Measurements from ENCODE around the gene SPATA46. TPM values are rescaled to one million over a fixed set of nuclear protein-coding genes. Genes with fewer than 3 reads are reported as not detected.

The SPATA46 gene
- polyA plus RNA-seq, 1 of the 3 experiments (the other 2 are of a cell fraction): not detected

GRCh38 chr1:162390396-162391185, 13.9 kb upstream of the SPATA46 start:
- Histone ChIP-seq H3K27me3 (ENCODE audit: insufficient read depth) (peaks cover 4% of the 10 kb centered on the region; the same call in 1 of the 2 replicates), H3K27ac (ENCODE audit: low read depth in 2 of 2, low read length in 1 of 2) (no peak overlapping the region), H3K4me3 (ENCODE audit: low read depth in 2 of 2, low read length in 1 of 2) (no peak overlapping the region), H4K20me1 (ENCODE audit: insufficient read depth) (no peaks in the 10 kb centered on the region), H3K9me2 (no peaks in the 10 kb centered on the region), H2AFZ (ENCODE audit: low read depth) (no peak overlapping the region), H3K79me2 (ENCODE audit: insufficient read depth) (no peaks in the 10 kb centered on the region), H3K9me3 (no peaks in the 10 kb centered on the region), H3K4me2 (no peak overlapping the region), H3F3A (replicated peaks; ENCODE audit: insufficient read depth) (peaks cover 5% of the 10 kb centered on the region), H3K9ac (no peak overlapping the region), H3K4me1 (ENCODE audit: control insufficient read depth in 1 of 2, insufficient read depth in 2 of 2, low read depth in 1 of 2, low read length in 1 of 2) (peaks cover 0 to 19% of the 10 kb centered on the region in 2 experiments; a peak in 1 of 4 replicates), H3K36me3 (replicated peaks in 1 of 2; ENCODE audit: control insufficient read depth in 1 of 2, insufficient read depth in 2 of 2, low read length in 1 of 2) (no peaks in the 10 kb centered on the region)
- WGBS (ENCODE audit: low lambda C conversion rate): 47% methylated on average over 15 of the region's 15 CpGs
- TF ChIP-seq, protein P1, sequence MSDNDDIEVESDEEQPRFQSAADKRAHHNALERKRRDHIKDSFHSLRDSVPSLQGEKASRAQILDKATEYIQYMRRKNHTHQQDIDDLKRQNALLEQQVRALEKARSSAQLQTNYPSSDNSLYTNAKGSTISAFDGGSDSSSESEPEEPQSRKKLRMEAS (IDR thresholded peaks at IDR 0.05; ENCODE audit: low read depth): no peak
- TF ChIP-seq JUND (IDR thresholded peaks at IDR 0.05): no peak
- no peak for TF ChIP-seq RXRA (IDR thresholded peaks at IDR 0.05; ENCODE audit: borderline replicate concordance, low read depth)
- TF ChIP-seq SMC3 (IDR thresholded peaks at IDR 0.05; ENCODE audit: low read depth, low read length): no peak
- ChIA-PET CTCF (interaction anchor here (0.6 to 6.2 kb wide), 18 partner anchors 9 to 597 kb away, joined by 3 to 63 read pairs (median 4); partner anchors contain the start of gene C1orf226), POLR2A (no interaction called here)
- no peak for DNase-seq

GRCh38 chr1:162389971-162390370, 13.3 kb upstream of the SPATA46 start:
- H4K20me1 ChIP-seq (ENCODE audit: insufficient read depth): no peaks in the 10 kb centered on the region
- DNase-seq: no peak
- H3K9me3 ChIP-seq: no peaks in the 10 kb centered on the region
- H3K36me3 ChIP-seq (replicated peaks in 1 of 2; ENCODE audit: control insufficient read depth in 1 of 2, insufficient read depth in 2 of 2, low read length in 1 of 2): no peaks in the 10 kb centered on the region
- H2AFZ ChIP-seq (ENCODE audit: low read depth): no peak overlapping the region
- no peaks in the 10 kb centered on the region for H3K9me2 ChIP-seq
- peaks cover 0 to 19% of the 10 kb centered on the region in 2 experiments; a peak in 1 of 4 replicates for H3K4me1 ChIP-seq (ENCODE audit: control insufficient read depth in 1 of 2, insufficient read depth in 2 of 2, low read depth in 1 of 2, low read length in 1 of 2)
- H3K9ac ChIP-seq: no peak overlapping the region
- POLR2A ChIA-PET: no interaction called here
- CTCF ChIA-PET: interaction anchor here (1.0 to 6.2 kb wide), 8 partner anchors 12 to 597 kb away, joined by 3 to 63 read pairs (median 3); no protein-coding TSS in a partner anchor
- peaks cover 5% of the 10 kb centered on the region for H3F3A ChIP-seq (replicated peaks; ENCODE audit: insufficient read depth)
- no peaks in the 10 kb centered on the region for H3K79me2 ChIP-seq (ENCODE audit: insufficient read depth)
- TF ChIP-seq SIN3A (IDR thresholded peaks at IDR 0.05; ENCODE audit: borderline replicate concordance, low read depth, low read length): no peak
- WGBS (ENCODE audit: low lambda C conversion rate): 79% methylated on average over 9 of the region's 9 CpGs
- no peak overlapping the region for H3K27ac ChIP-seq (ENCODE audit: low read depth in 2 of 2, low read length in 1 of 2)
- peaks cover 4% of the 10 kb centered on the region; the same call in 1 of the 2 replicates for H3K27me3 ChIP-seq (ENCODE audit: insufficient read depth)
- no peak overlapping the region for H3K4me3 ChIP-seq (ENCODE audit: low read depth in 2 of 2, low read length in 1 of 2)
- no peak overlapping the region for H3K4me2 ChIP-seq

GRCh38 chr1:162389021-162389818, 12.6 kb upstream of the SPATA46 start:
- Histone ChIP-seq H3K9me3 (no peaks in the 10 kb centered on the region), H3F3A (replicated peaks; ENCODE audit: insufficient read depth) (peaks cover 5% of the 10 kb centered on the region), H3K4me2 (no peak overlapping the region), H3K4me3 (ENCODE audit: low read depth in 2 of 2, low read length in 1 of 2) (no peak overlapping the region), H3K79me2 (ENCODE audit: insufficient read depth) (no peaks in the 10 kb centered on the region), H3K36me3 (replicated peaks in 1 of 2; ENCODE audit: control insufficient read depth in 1 of 2, insufficient read depth in 2 of 2, low read length in 1 of 2) (no peaks in the 10 kb centered on the region), H3K9me2 (no peaks in the 10 kb centered on the region), H2AFZ (ENCODE audit: low read depth) (no peak overlapping the region), H3K4me1 (ENCODE audit: control insufficient read depth in 1 of 2, insufficient read depth in 2 of 2, low read depth in 1 of 2, low read length in 1 of 2) (peaks cover 0 to 19% of the 10 kb centered on the region in 2 experiments; a peak in 1 of 4 replicates), H3K9ac (no peak overlapping the region), H4K20me1 (ENCODE audit: insufficient read depth) (no peaks in the 10 kb centered on the region), H3K27me3 (ENCODE audit: insufficient read depth) (peaks cover 4% of the 10 kb centered on the region; the same call in 1 of the 2 replicates), H3K27ac (ENCODE audit: low read depth in 2 of 2, low read length in 1 of 2) (no peak overlapping the region)
- no peak for DNase-seq
- ChIA-PET CTCF (interaction anchor here (0.7 to 6.2 kb wide), 8 partner anchors 24 to 596 kb away, joined by 3 to 63 read pairs (median 3); no protein-coding TSS in a partner anchor), POLR2A (no interaction called here)
- TF ChIP-seq JUND (IDR thresholded peaks at IDR 0.05) (no peak), NFIC (IDR thresholded peaks at IDR 0.05; ENCODE audit: borderline replicate concordance) (no peak)
- 63% methylated on average over 11 of the region's 11 CpGs for WGBS (ENCODE audit: low lambda C conversion rate)
